ENCODE results near the gene SH3GL1. TPM values are rescaled to one million over a fixed set of nuclear protein-coding genes. Genes with fewer than 3 reads are reported as not detected.

SH3GL1 gene
- total RNA-seq, 1 experiment from 2014 or later = 59.8 TPM

- intact Hi-C loops (cut with micrococcal nuclease) = no loop called here
- H3K9ac ChIP-seq (ENCODE audit: low read length) = no peak overlapping the region
- TF ChIP-seq CTCF (conservative IDR thresholded peaks at IDR 0.05; ENCODE audit: low read depth, low read length) (no peak), EZH2 (IDR thresholded peaks at IDR 0.05; ENCODE audit: low read length, unreplicated experiment) (no peak), EZH2phosphoT487 (IDR thresholded peaks at IDR 0.05; ENCODE audit: borderline replicate concordance, low read length) (no peak)
- BruUV-seq (replicated peaks) = no TSS peak
- no peaks in the 10 kb centered on the region for H3K27me3 ChIP-seq (ENCODE audit: low read length)
- ATAC-seq = no peak
- no peak overlapping the region for H3K27ac ChIP-seq (ENCODE audit: low read length)
- no peak overlapping the region for H2AFZ ChIP-seq (ENCODE audit: low read length)
- H3K4me1 ChIP-seq (ENCODE audit: insufficient read depth, low read length) = no peaks in the 10 kb centered on the region
- ChIA-PET CTCF (no interaction called here), POLR2A (ENCODE audit: unreplicated experiment) (no interaction called here)
- H3F3A ChIP-seq (ENCODE audit: low read length, unreplicated experiment) = no peaks in the 10 kb centered on the region
- peaks cover 3% of the 10 kb centered on the region; the same call in 1 of the 2 replicates for H3K36me3 ChIP-seq (ENCODE audit: low read depth, low read length)
- no peak for DNase-seq
- no peaks in the 10 kb centered on the region for H3K79me2 ChIP-seq (ENCODE audit: low read length)
- H3K4me3 ChIP-seq (ENCODE audit: low read length) = no peak overlapping the region
- no peaks in the 10 kb centered on the region for H3K9me3 ChIP-seq (ENCODE audit: low read length)
- no peak overlapping the region for H3K4me2 ChIP-seq (ENCODE audit: low read length)
- no peaks in the 10 kb centered on the region for H4K20me1 ChIP-seq (ENCODE audit: low read length)
- H3K9me2 ChIP-seq (replicated peaks; ENCODE audit: low read length) = no peaks in the 10 kb centered on the region
Measured at GRCh38 chr19:4358709-4359626, 41.4 kb downstream of the SH3GL1 start.

- H3F3A ChIP-seq (ENCODE audit: low read length, unreplicated experiment) = no peaks in the 10 kb centered on the region
- H3K9me3 ChIP-seq (ENCODE audit: low read length) = no peaks in the 10 kb centered on the region
- H2AFZ ChIP-seq (ENCODE audit: low read length) = no peak overlapping the region
- no peaks in the 10 kb centered on the region for H4K20me1 ChIP-seq (ENCODE audit: low read length)
- no peak for TF ChIP-seq EZH2 (IDR thresholded peaks at IDR 0.05; ENCODE audit: low read length, unreplicated experiment)
- H3K36me3 ChIP-seq (ENCODE audit: low read depth, low read length) = peaks cover 3% of the 10 kb centered on the region; the same call in 1 of the 2 replicates
- intact Hi-C loops (cut with micrococcal nuclease) = no loop called here
- no peaks in the 10 kb centered on the region for H3K27me3 ChIP-seq (ENCODE audit: low read length)
- no peaks in the 10 kb centered on the region for H3K4me1 ChIP-seq (ENCODE audit: insufficient read depth, low read length)
- H3K27ac ChIP-seq (ENCODE audit: low read length) = no peak overlapping the region
- no peak overlapping the region for H3K4me3 ChIP-seq (ENCODE audit: low read length)
- DNase-seq = no peak
- CTCF ChIA-PET = no interaction called here
- no peak for ATAC-seq
- H3K4me2 ChIP-seq (ENCODE audit: low read length) = no peak overlapping the region
- POLR2A ChIA-PET (ENCODE audit: unreplicated experiment) = no interaction called here
- no peaks in the 10 kb centered on the region for H3K9me2 ChIP-seq (replicated peaks; ENCODE audit: low read length)
- H3K9ac ChIP-seq (ENCODE audit: low read length) = no peak overlapping the region
- H3K79me2 ChIP-seq (ENCODE audit: low read length) = no peaks in the 10 kb centered on the region
- no TSS peak for BruUV-seq (replicated peaks)
Measured at GRCh38 chr19:4357921-4358326, 42.4 kb downstream of the SH3GL1 start.

- TF ChIP-seq CTCF (conservative IDR thresholded peaks at IDR 0.05; ENCODE audit: low read depth, low read length) = no peak
- no peak for TF ChIP-seq EZH2 (IDR thresholded peaks at IDR 0.05; ENCODE audit: low read length, unreplicated experiment)
- POLR2A ChIA-PET (ENCODE audit: unreplicated experiment) = no interaction called here
Measured at GRCh38 chr19:4357095-4357797, 43.1 kb downstream of the SH3GL1 start.

More at GRCh38 chr19:4357095-4357797, 43.1 kb downstream of the SH3GL1 start:
- H3K36me3 ChIP-seq (ENCODE audit: low read depth, low read length) = peaks cover 2% of the 10 kb centered on the region; the same call in 1 of the 2 replicates
- H2AFZ ChIP-seq (ENCODE audit: low read length) = no peak overlapping the region
- H3K9me2 ChIP-seq (replicated peaks; ENCODE audit: low read length) = no peaks in the 10 kb centered on the region
- no peak overlapping the region for H3K4me2 ChIP-seq (ENCODE audit: low read length)
- intact Hi-C loops (cut with micrococcal nuclease) = no loop called here
- no TSS peak for BruUV-seq (replicated peaks)
- no peak overlapping the region for H3K4me3 ChIP-seq (ENCODE audit: low read length)
- H3K9me3 ChIP-seq (ENCODE audit: low read length) = no peaks in the 10 kb centered on the region
- H3K79me2 ChIP-seq (ENCODE audit: low read length) = no peaks in the 10 kb centered on the region
- H3K27me3 ChIP-seq (ENCODE audit: low read length) = no peaks in the 10 kb centered on the region
- ATAC-seq = no peak
- CTCF ChIA-PET = no interaction called here
- no peak overlapping the region for H3K27ac ChIP-seq (ENCODE audit: low read length)
- H3F3A ChIP-seq (ENCODE audit: low read length, unreplicated experiment) = no peaks in the 10 kb centered on the region
- H3K4me1 ChIP-seq (ENCODE audit: insufficient read depth, low read length) = no peaks in the 10 kb centered on the region
- H3K9ac ChIP-seq (ENCODE audit: low read length) = no peak overlapping the region
- H4K20me1 ChIP-seq (ENCODE audit: low read length) = no peaks in the 10 kb centered on the region
- DNase-seq = no peak
